SU-DHL-6 (cell line): Measurements from ENCODE around the gene EBI3.

Experiments
- CTCF ChIP-seq: fragments of 200-600 bp; sonication (generic); IDR thresholded peaks from one replicate; pipeline ENCODE4 v1.5.1; 2017; ENCODE audit warnings: antibody characterized with exemption, mild to moderate bottlenecking, low read length, moderate library complexity; ENCODE audit not compliant: insufficient read depth, poor library complexity, severe bottlenecking
- EZH2phosphoT487 ChIP-seq: fragments of 200-600 bp; sonication (generic), shearing (Covaris generic); conservative IDR thresholded peaks from 2 replicates; pipeline ENCODE4 v1.6.1; 2018; ENCODE audit warnings: mild to moderate bottlenecking, antibody characterized with exemption, low read length, moderate library complexity, mixed read lengths

GRCh38 chr19:4186087-4186993 is 43.0 kb upstream of the EBI3 start:
- peak; percentile 65 for TF ChIP-seq CTCF
- TF ChIP-seq EZH2phosphoT487 = no peak
